Stimulated activated CD8-positive, alpha-beta memory T cell treated with anti-CD3 and anti-CD28 coated beads, Interleukin-15, amount 100 ng/mL, for 48 hours (primary cell): ENCODE results near the gene PDK2.

Source experiments
- DNase-seq, 2 donors: peaks; one replicate each; pipeline ENCODE4 v3.0.0-alpha.2; 2020; ENCODE audit warnings: low read depth in 2 of 2

PDK2 gene

GRCh38 chr17:50117202-50118051 is 22.3 kb downstream of the PDK2 start:
- DNase-seq, result peak; percentile 36 to 47

- DNase-seq, result no peak
These were observed 23.1 kb downstream of the PDK2 start for GRCh38 chr17:50118076-50118827.

- DNase-seq, result no peak
These were observed 23.7 kb downstream of the PDK2 start for GRCh38 chr17:50118828-50119218.

GRCh38 chr17:50120475-50121253 is 25.5 kb downstream of the PDK2 start:
- DNase-seq, result no peak

- DNase-seq, result no peak
These were observed 27.8 kb downstream of the PDK2 start for GRCh38 chr17:50122945-50123344.

GRCh38 chr17:50123649-50124349 is 28.6 kb downstream of the PDK2 start:
- no peak for DNase-seq

- DNase-seq, result no peak
These were observed 30.4 kb downstream of the PDK2 start for GRCh38 chr17:50125420-50125997.

- no peak for DNase-seq
These were observed 32.7 kb downstream of the PDK2 start for GRCh38 chr17:50127697-50128361.

GRCh38 chr17:50128441-50129352 is 33.5 kb downstream of the PDK2 start:
- DNase-seq, result no peak

GRCh38 chr17:50129353-50129727 is 34.2 kb downstream of the PDK2 start:
- DNase-seq, result no peak

- no peak for DNase-seq
These were observed 34.8 kb downstream of the PDK2 start, which contains the start of gene SAMD14 for GRCh38 chr17:50129728-50130558. Gene SAMD14, minus strand, starts transcription at chr17:50130160. Its CDS starts 5,201 bp downstream, at chr17:50124959.

GRCh38 chr17:50130559-50131305 is 35.6 kb downstream of the PDK2 start:
- DNase-seq, result no peak

- no peak for DNase-seq
These were observed 37.1 kb downstream of the PDK2 start for GRCh38 chr17:50132104-50132794.

GRCh38 chr17:50133028-50133768 is 38.0 kb downstream of the PDK2 start:
- DNase-seq, result no peak

- DNase-seq, result no peak
These were observed 38.6 kb downstream of the PDK2 start for GRCh38 chr17:50133769-50134099.

- no peak for DNase-seq
These were observed 39.3 kb downstream of the PDK2 start for GRCh38 chr17:50134206-50135110.
